DND-41 (cell line): ENCODE data around the gene FITM1.

Source experiments
- ATAC-seq: fragments of 200-7000 bp; cut with Tn5 transposase; 3 replicates; pipeline ENCODE4 v1.9.1; 2021; ENCODE audit warnings: low read depth; ENCODE audit not compliant: insufficient read depth
- DNase-seq: peaks from one replicate; pipeline ENCODE4 v3.0.0-alpha.2; 2020
- H2AFZ ChIP-seq: 2 replicates; pipeline ENCODE4 v1.6.0; 2012; ENCODE audit warnings: low read depth, low read length
- H3K27ac ChIP-seq: 2 replicates; pipeline ENCODE4 v1.5.1; 2012; ENCODE audit warnings: low read length, inconsistent platforms
- H3K27me3 ChIP-seq: fragments of 200-600 bp; sonication (generic); 2 replicates; pipeline ENCODE4 v1.6.0; 2012; ENCODE audit warnings: low read length, mild to moderate bottlenecking, inconsistent platforms; ENCODE audit not compliant: insufficient read depth, poor library complexity
- H3K36me3 ChIP-seq: 2 replicates; pipeline ENCODE4 v1.5.1; 2012; ENCODE audit warnings: low read length, inconsistent platforms; ENCODE audit not compliant: insufficient read depth
- H3K4me1 ChIP-seq: 2 replicates; pipeline ENCODE4 v1.5.1; 2012; ENCODE audit warnings: mild to moderate bottlenecking, low read length; ENCODE audit not compliant: insufficient read depth
- H3K4me2 ChIP-seq: 2 replicates; pipeline ENCODE4 v1.6.0; 2012; ENCODE audit warnings: mild to moderate bottlenecking, moderate library complexity, low read length, inconsistent platforms; ENCODE audit not compliant: insufficient read depth
- H3K4me3 ChIP-seq, 2 experiments: fragments of 200-600 bp in 1 of 2; shearing (Covaris generic) in 1 of 2; 2 replicates each; pipeline ENCODE4 v1.5.1; 2012 to 2016; ENCODE audit warnings: inconsistent platforms in 2 of 2, low read length in 2 of 2, mild to moderate bottlenecking in 2 of 2, low read depth in 1 of 2, moderate library complexity in 1 of 2
- H3K79me2 ChIP-seq: 2 replicates; pipeline ENCODE4 v1.6.0; 2012; ENCODE audit warnings: low read length, inconsistent platforms; ENCODE audit not compliant: insufficient read depth
- H3K9ac ChIP-seq: 2 replicates; pipeline ENCODE4 v1.6.0; 2012; ENCODE audit warnings: low read depth, mild to moderate bottlenecking, inconsistent platforms, low read length, moderate library complexity
- H3K9me3 ChIP-seq: 2 replicates; pipeline ENCODE4 v1.5.1; 2012; ENCODE audit warnings: low read length, moderate library complexity, mild to moderate bottlenecking, inconsistent platforms; ENCODE audit not compliant: insufficient read depth, severe bottlenecking
- H4K20me1 ChIP-seq: 2 replicates; pipeline ENCODE4 v1.6.0; 2012; ENCODE audit warnings: low read length; ENCODE audit not compliant: insufficient read depth
- CTCF ChIP-seq: IDR thresholded peaks from 2 replicates; pipeline ENCODE4 v1.5.1; 2012; ENCODE audit warnings: borderline replicate concordance, low read length, moderate library complexity, mild to moderate bottlenecking; ENCODE audit not compliant: poor library complexity, severe bottlenecking; ENCODE audit errors: extremely low read depth
- EZH2 ChIP-seq: IDR thresholded peaks from 3 replicates; pipeline ENCODE4 v1.6.1; 2012; ENCODE audit warnings: borderline replicate concordance, low read depth, mild to moderate bottlenecking, moderate library complexity, low read length, inconsistent platforms; ENCODE audit not compliant: severe bottlenecking

Gene FITM1

GRCh38 chr14:24150567-24150966 lies 20.1 kb downstream of the FITM1 start:
- ATAC-seq = no peak
- Histone ChIP-seq H3K27me3 (no peaks in the 10 kb centered on the region), H3K4me2 (no peak overlapping the region), H3K36me3 (peaks cover 67% of the 10 kb centered on the region), H3K79me2 (peaks cover 35% of the 10 kb centered on the region), H4K20me1 (peaks cover 24% of the 10 kb centered on the region), H3K4me3 (no peak overlapping the region), H2AFZ (no peak overlapping the region), H3K9me3 (no peaks in the 10 kb centered on the region), H3K27ac (no peak overlapping the region), H3K4me1 (peaks cover 30% of the 10 kb centered on the region), H3K9ac (no peak overlapping the region)
- TF ChIP-seq EZH2 (no peak), CTCF (no peak)
- DNase-seq = no peak

GRCh38 chr14:24150993-24151392 lies 20.5 kb downstream of the FITM1 start:
- no peaks in the 10 kb centered on the region for H3K27me3 ChIP-seq
- no peak overlapping the region for H3K27ac ChIP-seq
- H4K20me1 ChIP-seq = peaks cover 23% of the 10 kb centered on the region
- DNase-seq = no peak
- H3K36me3 ChIP-seq = peaks cover 71% of the 10 kb centered on the region
- TF ChIP-seq CTCF (no peak), EZH2 (no peak)
- H3K4me2 ChIP-seq = no peak overlapping the region
- H3K9ac ChIP-seq = no peak overlapping the region
- H3K4me3 ChIP-seq = no peak overlapping the region
- no peaks in the 10 kb centered on the region for H3K9me3 ChIP-seq
- H3K79me2 ChIP-seq = peaks cover 30% of the 10 kb centered on the region
- H2AFZ ChIP-seq = no peak overlapping the region
- no peak for ATAC-seq
- H3K4me1 ChIP-seq = peaks cover 26% of the 10 kb centered on the region

GRCh38 chr14:24151404-24152080 lies 21.1 kb downstream of the FITM1 start:
- Histone ChIP-seq H3K4me1 (peaks cover 24% of the 10 kb centered on the region), H3K9ac (no peak overlapping the region), H4K20me1 (peaks cover 23% of the 10 kb centered on the region), H2AFZ (no peak overlapping the region), H3K79me2 (peaks cover 26% of the 10 kb centered on the region), H3K27ac (no peak overlapping the region), H3K4me3 (no peak overlapping the region), H3K9me3 (no peaks in the 10 kb centered on the region), H3K36me3 (peaks cover 75% of the 10 kb centered on the region), H3K27me3 (no peaks in the 10 kb centered on the region), H3K4me2 (no peak overlapping the region)
- DNase-seq (no peak), ATAC-seq (no peak)
- no peak for TF ChIP-seq CTCF
- TF ChIP-seq EZH2 = no peak

GRCh38 chr14:24155100-24155499 lies 24.6 kb downstream of the FITM1 start:
- H3K36me3 ChIP-seq = peaks cover 78% of the 10 kb centered on the region
- H3K4me2 ChIP-seq = no peak overlapping the region

More at GRCh38 chr14:24155100-24155499, 24.6 kb downstream of the FITM1 start:
- Histone ChIP-seq H3K79me2 (no peaks in the 10 kb centered on the region; the same call in 1 of the 2 replicates), H3K27me3 (no peaks in the 10 kb centered on the region), H4K20me1 (peaks cover 4% of the 10 kb centered on the region; the same call in 1 of the 2 replicates), H3K4me1 (peaks cover under 1% of the 10 kb centered on the region; the same call in 1 of the 2 replicates), H3K9me3 (no peaks in the 10 kb centered on the region), H3K4me3 (no peak overlapping the region), H3K9ac (no peak overlapping the region), H3K27ac (no peak overlapping the region), H2AFZ (no peak overlapping the region)
- DNase-seq (no peak), ATAC-seq (no peak)
- no peak for TF ChIP-seq EZH2
- no peak for TF ChIP-seq CTCF
